Osteoblast (primary cell): ENCODE data around the gene SULT4A1. TPM values are rescaled to one million over a fixed set of nuclear protein-coding genes. Genes with fewer than 3 reads are reported as not detected.

Experiments used
- DNase-seq: peaks from one replicate; pipeline ENCODE4 v3.0.0; 2011; ENCODE audit warnings: low spot score, mixed read lengths; ENCODE audit not compliant: insufficient read length; ENCODE audit errors: missing footprints
- H2AFZ ChIP-seq: 2 replicates; pipeline ENCODE4 v1.6.0; 2011; ENCODE audit warnings: mild to moderate bottlenecking, low read length
- H3K27ac ChIP-seq: 2 replicates; pipeline ENCODE4 v1.5.1; 2011; ENCODE audit warnings: mild to moderate bottlenecking, low read depth, low read length, moderate library complexity
- H3K27me3 ChIP-seq: 2 replicates; pipeline ENCODE4 v1.6.0; 2012; ENCODE audit warnings: mild to moderate bottlenecking, control low read depth, inconsistent platforms, low read length, moderate library complexity; ENCODE audit not compliant: insufficient read depth
- H3K36me3 ChIP-seq: 2 replicates; pipeline ENCODE4 v1.5.1; 2011; ENCODE audit warnings: mild to moderate bottlenecking, low read length, control low read depth, moderate library complexity; ENCODE audit not compliant: insufficient read depth
- H3K4me1 ChIP-seq: 2 replicates; pipeline ENCODE4 v1.5.1; 2011; ENCODE audit warnings: mild to moderate bottlenecking, low read length, control low read depth, moderate library complexity; ENCODE audit not compliant: insufficient read depth
- H3K4me2 ChIP-seq: 2 replicates; pipeline ENCODE4 v1.6.0; 2011; ENCODE audit warnings: mild to moderate bottlenecking, low read length; ENCODE audit not compliant: insufficient read depth
- H3K4me3 ChIP-seq: fragments of 200-600 bp; sonication (generic); 3 replicates; pipeline ENCODE4 v1.5.1; 2012; ENCODE audit warnings: mild to moderate bottlenecking, low read length, inconsistent platforms; ENCODE audit not compliant: insufficient read depth
- H3K79me2 ChIP-seq: 2 replicates; pipeline ENCODE4 v1.6.0; 2012; ENCODE audit warnings: mild to moderate bottlenecking, low read length, control low read depth, inconsistent platforms; ENCODE audit not compliant: insufficient read depth
- H3K9me3 ChIP-seq: 2 replicates; pipeline ENCODE4 v1.5.1; 2011; ENCODE audit warnings: low read depth, low read length, control low read depth
- H4K20me1 ChIP-seq: 2 replicates; pipeline ENCODE4 v1.6.0; 2012; ENCODE audit warnings: mild to moderate bottlenecking, low read length, control low read depth; ENCODE audit not compliant: insufficient read depth
- total RNA-seq: library from RNA; depleted of rRNA; stranded (reverse); fragments of >200 nt; gene quantifications from 2 replicates; pipeline ENCODE4 v1.2.3, GENCODE V29; 2012
- TF ChIP-seq, protein P1 (sequence below): IDR thresholded peaks from 2 replicates; pipeline ENCODE4 v1.5.1; 2011; ENCODE audit warnings: mild to moderate bottlenecking, low read depth, low read length, moderate library complexity; ENCODE audit errors: extremely low read depth

SULT4A1 gene
- total RNA-seq, 1 donor: under 0.01 TPM

DNA sequence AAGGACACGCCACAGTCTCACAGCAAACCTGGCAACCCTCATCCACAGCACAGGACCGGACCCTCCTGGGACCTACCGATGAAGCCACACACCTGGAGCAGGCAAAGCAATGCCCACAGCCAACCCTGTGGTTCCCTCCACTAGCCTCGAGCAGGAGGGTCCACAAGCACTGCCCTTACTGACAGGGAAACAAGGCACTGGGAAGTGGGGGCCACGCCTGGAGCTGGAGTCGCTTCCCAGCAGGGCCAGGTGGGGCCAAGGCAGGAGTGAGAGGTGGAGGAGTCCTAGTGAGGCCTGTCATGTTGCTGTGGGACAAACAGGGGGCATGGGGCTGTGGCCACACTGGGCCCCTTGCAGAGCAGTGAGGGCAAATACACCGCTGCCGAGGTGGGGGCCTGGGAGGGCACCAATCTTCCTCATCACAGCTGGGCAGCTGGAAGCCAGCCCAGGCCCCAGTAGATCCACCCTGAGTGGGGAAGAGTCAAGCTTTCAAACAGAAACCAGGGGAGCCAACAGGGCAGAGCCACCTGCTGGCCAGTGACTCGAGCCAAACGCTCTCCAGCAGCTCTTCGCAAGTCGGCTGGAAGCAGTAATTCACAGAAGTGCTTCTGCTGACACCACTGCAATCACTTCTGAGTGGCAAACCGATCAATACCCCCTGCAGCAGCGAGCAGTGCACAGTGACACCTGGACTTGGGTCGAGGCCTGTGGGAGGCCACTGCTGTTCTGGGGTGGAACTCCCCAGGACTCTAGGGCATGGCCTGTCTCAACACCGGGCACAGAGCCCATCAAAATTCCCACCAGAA, 13.7 kb downstream of the SULT4A1 start:
- DNase-seq: peak; percentile 90
- TF ChIP-seq, protein P1, sequence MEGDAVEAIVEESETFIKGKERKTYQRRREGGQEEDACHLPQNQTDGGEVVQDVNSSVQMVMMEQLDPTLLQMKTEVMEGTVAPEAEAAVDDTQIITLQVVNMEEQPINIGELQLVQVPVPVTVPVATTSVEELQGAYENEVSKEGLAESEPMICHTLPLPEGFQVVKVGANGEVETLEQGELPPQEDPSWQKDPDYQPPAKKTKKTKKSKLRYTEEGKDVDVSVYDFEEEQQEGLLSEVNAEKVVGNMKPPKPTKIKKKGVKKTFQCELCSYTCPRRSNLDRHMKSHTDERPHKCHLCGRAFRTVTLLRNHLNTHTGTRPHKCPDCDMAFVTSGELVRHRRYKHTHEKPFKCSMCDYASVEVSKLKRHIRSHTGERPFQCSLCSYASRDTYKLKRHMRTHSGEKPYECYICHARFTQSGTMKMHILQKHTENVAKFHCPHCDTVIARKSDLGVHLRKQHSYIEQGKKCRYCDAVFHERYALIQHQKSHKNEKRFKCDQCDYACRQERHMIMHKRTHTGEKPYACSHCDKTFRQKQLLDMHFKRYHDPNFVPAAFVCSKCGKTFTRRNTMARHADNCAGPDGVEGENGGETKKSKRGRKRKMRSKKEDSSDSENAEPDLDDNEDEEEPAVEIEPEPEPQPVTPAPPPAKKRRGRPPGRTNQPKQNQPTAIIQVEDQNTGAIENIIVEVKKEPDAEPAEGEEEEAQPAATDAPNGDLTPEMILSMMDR: peak; percentile 52
- no peak overlapping the region for H3K27ac ChIP-seq
- no peaks in the 10 kb centered on the region for H3K4me1 ChIP-seq
- H3K9me3 ChIP-seq: no peaks in the 10 kb centered on the region
- no peak overlapping the region for H3K4me2 ChIP-seq
- no peaks in the 10 kb centered on the region for H4K20me1 ChIP-seq
- H3K27me3 ChIP-seq: peaks cover 34% of the 10 kb centered on the region
- H3K4me3 ChIP-seq: no peak overlapping the region
- no peak overlapping the region for H2AFZ ChIP-seq
- H3K36me3 ChIP-seq: no peaks in the 10 kb centered on the region
- no peaks in the 10 kb centered on the region for H3K79me2 ChIP-seq

DNA sequence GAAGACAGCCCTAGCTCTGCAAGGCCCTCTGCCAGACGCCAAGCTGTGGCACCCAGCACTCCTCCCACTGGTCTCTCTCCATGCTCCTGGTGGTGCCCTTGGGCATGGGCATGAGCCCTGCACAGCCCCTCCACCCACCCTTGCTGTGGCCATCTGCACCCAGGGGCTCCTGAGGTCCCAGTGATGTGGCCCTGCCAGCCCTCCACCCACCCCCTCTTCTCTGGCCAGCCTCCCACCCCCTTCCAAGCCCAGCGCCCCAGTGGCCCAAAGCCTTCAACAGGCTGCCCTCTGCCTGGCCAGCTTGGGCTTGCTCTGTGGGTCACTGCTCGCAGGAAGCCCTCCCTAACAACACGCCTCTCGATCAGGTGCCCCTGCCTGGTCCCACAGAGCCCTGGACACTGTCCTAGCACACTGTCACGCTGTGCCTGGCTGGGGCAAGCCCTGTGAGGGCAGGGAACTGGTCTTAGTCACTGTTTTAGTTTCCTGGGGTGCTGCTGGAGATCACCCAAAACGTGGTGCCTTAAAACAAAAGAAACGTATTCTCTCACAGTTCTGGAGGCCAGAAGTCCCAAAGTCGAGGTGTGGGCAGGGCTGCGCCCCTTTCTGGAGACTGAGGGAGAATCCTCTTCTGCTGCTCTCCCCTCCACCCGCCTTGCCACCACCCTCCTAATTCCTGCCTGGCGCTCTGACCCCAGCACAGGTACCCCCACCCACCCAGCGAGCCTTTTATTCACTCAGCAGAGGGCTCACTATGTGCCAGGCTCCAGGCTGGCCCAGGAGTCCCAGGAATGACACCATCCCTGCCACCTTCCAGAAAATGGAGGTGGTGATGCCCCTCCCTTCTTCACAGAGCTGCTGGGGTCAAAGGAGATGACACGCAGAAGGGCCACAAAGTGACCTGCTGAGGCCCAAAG, 14.7 kb downstream of the SULT4A1 start:
- Histone ChIP-seq H3K27ac (no peak overlapping the region), H3K27me3 (peaks cover 34% of the 10 kb centered on the region), H3K79me2 (no peaks in the 10 kb centered on the region), H3K4me3 (no peak overlapping the region), H2AFZ (no peak overlapping the region), H3K4me2 (no peak overlapping the region), H3K4me1 (no peaks in the 10 kb centered on the region), H3K36me3 (no peaks in the 10 kb centered on the region), H3K9me3 (no peaks in the 10 kb centered on the region), H4K20me1 (no peaks in the 10 kb centered on the region)
- TF ChIP-seq, protein P1: no peak
- peak; percentile 70 for DNase-seq

DNA sequence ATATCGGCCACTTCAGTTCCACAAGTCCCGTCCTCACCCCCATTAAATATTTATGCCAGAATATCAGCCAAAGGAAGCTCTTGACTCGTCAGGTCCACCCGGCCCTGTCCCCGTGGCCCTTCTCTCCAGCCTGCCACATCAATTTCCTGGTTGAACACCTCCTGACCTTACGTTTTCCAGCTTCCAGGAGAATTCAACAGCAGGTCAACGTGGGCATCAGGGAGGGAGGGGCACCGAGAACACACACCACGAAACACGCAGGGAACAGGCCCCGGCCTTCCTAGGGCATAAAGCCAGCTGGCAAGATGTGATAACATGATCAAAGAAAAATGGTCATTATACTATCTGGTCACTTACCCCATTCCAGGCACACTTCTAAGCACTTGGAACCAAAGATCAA, 15.3 kb downstream of the SULT4A1 start:
- H3K79me2 ChIP-seq: no peaks in the 10 kb centered on the region
- no peak overlapping the region for H2AFZ ChIP-seq
- peaks cover 30% of the 10 kb centered on the region for H3K27me3 ChIP-seq
- H3K36me3 ChIP-seq: no peaks in the 10 kb centered on the region
- no peak overlapping the region for H3K4me2 ChIP-seq
- no peaks in the 10 kb centered on the region for H3K9me3 ChIP-seq
- no peaks in the 10 kb centered on the region for H4K20me1 ChIP-seq
- TF ChIP-seq, protein P1: no peak
- H3K27ac ChIP-seq: no peak overlapping the region
- H3K4me1 ChIP-seq: no peaks in the 10 kb centered on the region
- H3K4me3 ChIP-seq: no peak overlapping the region
- peak; percentile 87 for DNase-seq

DNA sequence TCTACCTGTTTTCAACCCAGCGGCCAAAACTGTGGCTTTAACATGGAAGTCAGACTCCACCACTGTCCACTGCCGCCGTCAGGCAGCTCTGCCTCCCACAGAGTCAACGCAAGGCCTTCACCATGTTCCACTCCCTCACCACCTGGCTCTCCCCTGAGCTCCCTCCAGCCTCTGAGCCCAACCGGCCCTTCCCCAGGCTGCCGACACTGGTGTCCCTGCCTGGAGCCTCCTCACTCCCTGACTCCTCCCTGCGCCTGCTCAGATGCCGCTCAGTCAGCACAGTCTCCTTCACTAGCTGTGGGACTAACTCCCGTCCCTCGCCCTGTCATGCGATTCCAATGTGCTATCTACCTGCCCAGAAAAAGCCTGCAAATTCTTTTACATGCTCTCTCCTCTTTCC, 16.3 kb downstream of the SULT4A1 start:
- no peaks in the 10 kb centered on the region for H3K79me2 ChIP-seq
- no peak overlapping the region for H3K4me2 ChIP-seq
- H3K4me3 ChIP-seq: no peak overlapping the region
- no peak for DNase-seq
- no peaks in the 10 kb centered on the region for H3K9me3 ChIP-seq
- H3K27ac ChIP-seq: no peak overlapping the region
- no peaks in the 10 kb centered on the region for H3K36me3 ChIP-seq
- no peaks in the 10 kb centered on the region for H3K4me1 ChIP-seq
- TF ChIP-seq, protein P1: no peak
- no peak overlapping the region for H2AFZ ChIP-seq
- peaks cover 20% of the 10 kb centered on the region for H3K27me3 ChIP-seq
- H4K20me1 ChIP-seq: no peaks in the 10 kb centered on the region
